ENCODE data around the gene MACF1. TPM values are rescaled to one million over a fixed set of nuclear protein-coding genes. Genes with fewer than 3 reads are reported as not detected.
"Not testable (repeated sequence)": the region's sequence is repeated elsewhere in the genome, so short reads cannot be mapped to it uniquely, and the experiment has no call there.

MACF1 gene
- total and polyA plus RNA-seq, 2 donors (not counting 1 experiment from before 2014, with no cell fraction given): 64.1 to 159 TPM

DNA sequence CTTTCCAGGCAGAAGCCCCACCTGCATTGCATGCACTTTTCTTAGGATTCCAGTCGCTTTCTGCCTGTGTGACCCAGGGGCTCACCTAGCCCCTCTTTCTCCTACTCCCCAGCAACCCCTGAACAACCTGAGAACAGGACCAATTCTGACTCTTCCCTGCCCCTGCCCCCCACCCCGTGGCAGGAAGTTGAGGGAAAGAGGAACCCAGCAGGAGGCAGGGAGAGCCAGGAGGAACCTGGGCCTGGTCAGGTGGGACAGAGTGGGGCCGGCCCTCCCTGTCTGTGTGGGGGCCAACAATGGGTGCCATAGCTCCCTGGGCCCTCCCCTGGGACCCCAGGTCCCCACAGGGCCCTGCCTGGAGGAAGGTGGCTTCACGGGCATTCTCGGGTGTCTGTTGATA is 293.1 kb downstream of the MACF1 start:
- no peaks in the 10 kb centered on the region for H3K9me3 Mint-ChIP-seq (ENCODE audit: insufficient read depth)
- Histone ChIP-seq H3K9me3 (ENCODE audit: control extremely low read depth in 1 of 3, control insufficient read depth in 2 of 3, insufficient read depth in 1 of 3, low read length in 2 of 3) (no peaks in the 10 kb centered on the region), H3K4me3 (ENCODE audit: control extremely low read depth in 1 of 5, extremely low read depth in 1 of 5, insufficient read depth in 1 of 5, low read depth in 2 of 5, low read length in 4 of 5) (no peak overlapping the region), H3K27ac (ENCODE audit: low read length in 2 of 2) (no peak overlapping the region), H3K79me2 (ENCODE audit: control insufficient read depth, insufficient read depth, low read length) (no peaks in the 10 kb centered on the region), H3K4me1 (ENCODE audit: control insufficient read depth in 2 of 2, insufficient read depth in 2 of 2, low read length in 2 of 2) (peaks cover under 1% of the 10 kb centered on the region in 2 donors), H3K27me3 (replicated peaks in 1 of 4; ENCODE audit: control extremely low read depth in 1 of 4, control insufficient read depth in 3 of 4, insufficient read depth in 4 of 4, low read length in 3 of 4) (peaks cover 0 to 15% (median 7%) of the 10 kb centered on the region in 4 experiments), H3K9ac (ENCODE audit: low read length) (no peak overlapping the region), H2AFZ (ENCODE audit: insufficient read depth, low read depth, low read length, poor library complexity, severe bottlenecking) (no peak overlapping the region), H3K36me3 (replicated peaks in 1 of 2; ENCODE audit: control extremely low read depth in 1 of 2, control insufficient read depth in 1 of 2, extremely low read depth in 1 of 2, insufficient read depth in 2 of 2, low read length in 1 of 2) (no peaks in the 10 kb centered on the region), H3K4me2 (replicated peaks; ENCODE audit: low read depth, low read length, poor library complexity, severe bottlenecking) (no peak overlapping the region), H4K20me1 (ENCODE audit: control insufficient read depth, insufficient read depth, low read length, poor library complexity, severe bottlenecking) (peaks cover 6% of the 10 kb centered on the region)
- DNase-seq (no peak), ATAC-seq (ENCODE audit: low read depth) (no peak)
- TF ChIP-seq, protein P1, sequence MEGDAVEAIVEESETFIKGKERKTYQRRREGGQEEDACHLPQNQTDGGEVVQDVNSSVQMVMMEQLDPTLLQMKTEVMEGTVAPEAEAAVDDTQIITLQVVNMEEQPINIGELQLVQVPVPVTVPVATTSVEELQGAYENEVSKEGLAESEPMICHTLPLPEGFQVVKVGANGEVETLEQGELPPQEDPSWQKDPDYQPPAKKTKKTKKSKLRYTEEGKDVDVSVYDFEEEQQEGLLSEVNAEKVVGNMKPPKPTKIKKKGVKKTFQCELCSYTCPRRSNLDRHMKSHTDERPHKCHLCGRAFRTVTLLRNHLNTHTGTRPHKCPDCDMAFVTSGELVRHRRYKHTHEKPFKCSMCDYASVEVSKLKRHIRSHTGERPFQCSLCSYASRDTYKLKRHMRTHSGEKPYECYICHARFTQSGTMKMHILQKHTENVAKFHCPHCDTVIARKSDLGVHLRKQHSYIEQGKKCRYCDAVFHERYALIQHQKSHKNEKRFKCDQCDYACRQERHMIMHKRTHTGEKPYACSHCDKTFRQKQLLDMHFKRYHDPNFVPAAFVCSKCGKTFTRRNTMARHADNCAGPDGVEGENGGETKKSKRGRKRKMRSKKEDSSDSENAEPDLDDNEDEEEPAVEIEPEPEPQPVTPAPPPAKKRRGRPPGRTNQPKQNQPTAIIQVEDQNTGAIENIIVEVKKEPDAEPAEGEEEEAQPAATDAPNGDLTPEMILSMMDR (IDR thresholded peaks at IDR 0.05): no peak
- TF ChIP-seq EZH2 (IDR thresholded peaks at IDR 0.05; ENCODE audit: borderline replicate concordance, insufficient read depth, low read depth, low read length, poor library complexity, severe bottlenecking): no peak
- no peak overlapping the region for H3K27ac Mint-ChIP-seq
- no peak overlapping the region for H3K4me3 Mint-ChIP-seq
- WGBS (ENCODE audit: insufficient coverage): 17% methylated on average over 1 of the region's 5 CpGs
- CTCF ChIA-PET: no interaction called here
- intact Hi-C loops (cut with micrococcal nuclease): no loop called here
- POLR2A ChIA-PET: no interaction called here
- peaks cover 22% of the 10 kb centered on the region for H3K27me3 Mint-ChIP-seq
- peaks cover 5% of the 10 kb centered on the region for H3K4me1 Mint-ChIP-seq

GRCh38 chr1:39498096-39498710 is 293.7 kb downstream of the MACF1 start:
- H3K4me1 ChIP-seq (ENCODE audit: control insufficient read depth in 2 of 2, insufficient read depth in 2 of 2, low read length in 2 of 2); POLR2A ChIA-PET; H3K4me3 Mint-ChIP-seq; H4K20me1 ChIP-seq (ENCODE audit: control insufficient read depth, insufficient read depth, low read length, poor library complexity, severe bottlenecking); H3K9ac ChIP-seq (ENCODE audit: low read length); DNase-seq; H3K9me3 ChIP-seq (ENCODE audit: control extremely low read depth in 1 of 3, control insufficient read depth in 2 of 3, insufficient read depth in 1 of 3, low read length in 2 of 3); ATAC-seq (ENCODE audit: low read depth); H2AFZ ChIP-seq (ENCODE audit: insufficient read depth, low read depth, low read length, poor library complexity, severe bottlenecking); H3K79me2 ChIP-seq (ENCODE audit: control insufficient read depth, insufficient read depth, low read length); H3K27ac Mint-ChIP-seq; H3K4me3 ChIP-seq (ENCODE audit: control extremely low read depth in 1 of 5, extremely low read depth in 1 of 5, insufficient read depth in 1 of 5, low read depth in 2 of 5, low read length in 4 of 5); H3K9me3 Mint-ChIP-seq (ENCODE audit: insufficient read depth); CTCF ChIA-PET; H3K4me2 ChIP-seq (replicated peaks; ENCODE audit: low read depth, low read length, poor library complexity, severe bottlenecking); H3K36me3 ChIP-seq (replicated peaks in 1 of 2; ENCODE audit: control extremely low read depth in 1 of 2, control insufficient read depth in 1 of 2, extremely low read depth in 1 of 2, insufficient read depth in 2 of 2, low read length in 1 of 2); intact Hi-C loops (cut with micrococcal nuclease); H3K27me3 ChIP-seq (replicated peaks in 1 of 4; ENCODE audit: control extremely low read depth in 1 of 4, control insufficient read depth in 3 of 4, insufficient read depth in 4 of 4, low read length in 3 of 4); H3K4me1 Mint-ChIP-seq; H3K27ac ChIP-seq (ENCODE audit: low read length in 2 of 2): not testable (repeated sequence)
- H3K27me3 Mint-ChIP-seq: peaks cover 16% of the 10 kb centered on the region
- 86% methylated on average over 1 of the region's 9 CpGs for WGBS (ENCODE audit: insufficient coverage)

DNA sequence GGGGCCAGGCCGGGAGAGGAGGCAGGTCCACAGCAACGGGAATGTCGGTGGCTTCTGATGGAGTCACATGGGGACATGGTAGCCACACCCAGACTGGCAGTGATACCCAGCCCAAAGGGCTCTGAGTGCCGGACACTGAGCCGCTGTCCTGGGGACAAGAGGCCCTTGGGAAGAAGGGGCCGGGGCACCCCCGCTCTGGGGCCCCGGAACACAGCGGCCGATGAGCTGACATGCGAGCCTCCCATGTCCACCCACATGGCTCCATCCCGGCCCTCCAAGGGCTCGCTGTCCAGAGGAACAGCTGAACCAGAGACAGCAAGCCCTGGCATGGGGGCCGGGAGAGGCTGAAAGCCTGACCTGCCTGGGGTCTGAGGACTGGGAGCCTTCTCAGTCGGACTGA is 294.3 kb downstream of the MACF1 start:
- peaks cover 12% of the 10 kb centered on the region for H3K27me3 Mint-ChIP-seq
- H2AFZ ChIP-seq (ENCODE audit: insufficient read depth, low read depth, low read length, poor library complexity, severe bottlenecking); H3K4me2 ChIP-seq (replicated peaks; ENCODE audit: low read depth, low read length, poor library complexity, severe bottlenecking); H3K4me3 ChIP-seq (ENCODE audit: control extremely low read depth in 1 of 5, extremely low read depth in 1 of 5, insufficient read depth in 1 of 5, low read depth in 2 of 5, low read length in 4 of 5); H3K4me1 ChIP-seq (ENCODE audit: control insufficient read depth in 2 of 2, insufficient read depth in 2 of 2, low read length in 2 of 2); H3K4me3 Mint-ChIP-seq; H3K9me3 ChIP-seq (ENCODE audit: control extremely low read depth in 1 of 3, control insufficient read depth in 2 of 3, insufficient read depth in 1 of 3, low read length in 2 of 3); H3K27ac Mint-ChIP-seq; H3K79me2 ChIP-seq (ENCODE audit: control insufficient read depth, insufficient read depth, low read length); H3K27ac ChIP-seq (ENCODE audit: low read length in 2 of 2); H4K20me1 ChIP-seq (ENCODE audit: control insufficient read depth, insufficient read depth, low read length, poor library complexity, severe bottlenecking); ATAC-seq (ENCODE audit: low read depth); H3K36me3 ChIP-seq (replicated peaks in 1 of 2; ENCODE audit: control extremely low read depth in 1 of 2, control insufficient read depth in 1 of 2, extremely low read depth in 1 of 2, insufficient read depth in 2 of 2, low read length in 1 of 2); CTCF ChIA-PET; POLR2A ChIA-PET; H3K27me3 ChIP-seq (replicated peaks in 1 of 4; ENCODE audit: control extremely low read depth in 1 of 4, control insufficient read depth in 3 of 4, insufficient read depth in 4 of 4, low read length in 3 of 4); H3K9me3 Mint-ChIP-seq (ENCODE audit: insufficient read depth); H3K4me1 Mint-ChIP-seq; intact Hi-C loops (cut with micrococcal nuclease); H3K9ac ChIP-seq (ENCODE audit: low read length); DNase-seq: not testable (repeated sequence)
- WGBS (ENCODE audit: insufficient coverage): no CpG with 5 or more reads among the region's 15 CpGs
